Measurements from ENCODE around the gene USP6NL.
"Not testable (repeated sequence)": the region's sequence is repeated elsewhere in the genome, so short reads cannot be mapped to it uniquely, and the experiment has no call there.

The USP6NL gene

DNA sequence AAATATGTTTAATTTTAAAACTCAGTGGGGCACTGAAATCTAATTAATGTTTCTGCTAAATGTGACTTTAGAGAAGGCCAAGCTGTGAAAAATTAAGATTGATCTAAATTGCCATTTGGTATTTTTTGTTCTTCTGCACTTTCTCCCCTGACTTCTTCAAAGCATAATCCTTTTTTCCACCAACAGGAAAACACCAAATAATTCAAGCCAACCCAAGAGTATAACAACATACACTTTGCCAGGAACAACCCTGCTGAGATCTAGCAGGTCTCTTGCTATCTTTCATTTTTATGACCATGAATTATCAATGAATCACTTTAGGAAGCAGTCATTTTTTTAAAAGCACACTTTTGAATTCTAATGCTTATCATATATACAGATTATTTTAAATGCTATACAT lies 100.1 kb downstream of the USP6NL start:
- DNase-seq, result no peak

DNA sequence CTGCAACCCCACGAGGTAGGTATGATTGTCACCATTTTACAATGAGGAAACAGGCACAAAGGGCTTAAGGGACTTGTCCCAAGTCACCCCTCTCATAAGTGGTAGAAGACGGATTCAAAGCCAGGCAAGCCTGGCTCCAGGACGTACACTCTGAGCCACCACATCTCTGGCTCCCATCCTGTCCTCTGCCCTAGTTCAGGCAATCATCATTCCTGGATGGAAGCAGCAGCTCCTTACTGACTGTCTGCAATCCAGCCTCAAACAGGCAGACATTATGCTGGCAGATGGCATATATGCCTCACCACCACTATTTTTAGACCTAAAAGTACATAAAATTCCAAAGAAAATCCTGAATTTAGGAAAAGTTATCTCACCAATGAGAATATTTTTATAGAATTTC lies 100.7 kb downstream of the USP6NL start:
- no peak for DNase-seq

DNA sequence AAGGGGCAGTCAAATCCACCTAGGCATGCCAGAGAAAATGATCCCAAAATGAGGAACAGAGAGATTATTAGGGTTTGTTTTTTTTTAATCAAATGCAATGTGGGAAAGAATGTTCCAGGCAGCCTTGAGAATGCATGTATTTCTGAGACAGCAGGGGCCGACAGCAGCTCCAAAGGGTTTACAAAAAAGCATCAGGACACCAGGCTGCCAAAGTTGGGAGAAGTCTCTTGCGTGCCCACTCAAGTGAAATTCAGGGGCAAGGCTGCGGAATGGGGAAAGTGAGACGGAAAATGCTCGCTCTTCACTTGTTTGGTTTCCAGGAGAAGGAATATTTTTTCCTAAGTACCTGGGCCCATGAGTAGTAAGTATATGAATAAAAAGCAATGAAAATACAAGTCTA lies 101.2 kb downstream of the USP6NL start:
- DNase-seq, result no peak

DNA sequence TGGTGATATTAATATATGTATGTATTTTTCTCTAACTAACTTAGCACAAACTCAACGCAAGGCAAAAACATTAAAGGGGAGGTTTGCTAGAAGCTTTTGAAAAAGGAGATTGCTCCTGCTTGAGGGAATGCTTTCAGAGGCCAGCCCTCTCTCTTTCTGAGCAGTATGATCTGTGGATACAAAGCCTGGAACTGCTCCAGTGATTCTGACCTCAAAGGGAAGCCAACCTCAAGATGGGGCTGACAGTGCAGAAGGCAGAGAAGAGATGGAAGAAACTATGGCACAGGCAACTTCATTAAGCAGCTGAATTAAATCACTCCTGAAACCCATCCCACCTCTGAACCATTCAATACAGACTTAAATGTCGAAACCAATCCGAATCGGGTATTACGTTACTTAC lies 102.4 kb downstream of the USP6NL start:
- peak; percentile 31 for DNase-seq

DNA sequence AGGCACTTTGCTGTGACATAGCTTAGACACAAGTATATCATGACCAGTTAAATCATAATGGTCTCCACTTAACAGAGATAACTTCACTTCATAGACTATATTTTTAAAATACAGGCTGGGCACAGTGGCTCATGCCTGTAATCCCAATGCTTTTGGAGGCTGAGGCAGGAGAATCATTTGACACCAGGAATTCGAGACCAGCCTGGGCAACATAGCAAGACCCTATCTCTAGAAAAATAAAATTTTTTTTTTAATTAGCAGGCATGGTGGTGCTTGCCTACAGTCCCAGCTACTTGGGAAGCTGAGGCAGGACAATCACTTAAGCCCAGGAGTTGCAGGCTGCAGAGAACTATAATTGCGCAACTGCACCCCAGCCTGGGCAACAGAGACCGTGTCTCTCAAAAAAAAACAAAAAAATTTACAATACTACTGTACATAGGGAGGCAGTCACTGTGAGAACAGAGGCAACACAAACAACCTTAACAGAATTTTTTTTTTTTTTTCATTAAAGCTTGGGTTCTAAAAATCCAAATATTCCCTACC lies 105.1 kb downstream of the USP6NL start:
- DNase-seq, result no peak

DNA sequence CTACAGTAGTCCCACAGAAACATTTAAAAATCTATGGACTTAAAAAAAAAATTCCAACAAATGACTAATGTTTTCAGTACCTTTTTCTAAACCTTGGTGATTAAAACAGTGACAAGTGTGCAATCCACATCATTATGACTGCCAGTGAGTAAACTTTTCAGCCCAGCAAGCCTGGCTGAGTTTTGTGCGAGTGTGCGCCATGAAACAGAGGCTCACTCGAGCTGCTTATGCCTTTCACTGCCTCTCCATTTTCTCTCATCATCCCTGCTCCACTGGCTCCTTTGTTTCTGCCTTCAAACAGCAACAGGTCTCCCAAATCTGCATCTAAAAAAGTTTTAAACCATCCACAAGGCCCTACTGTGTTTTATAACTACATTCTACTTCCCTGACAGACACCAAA lies 105.8 kb downstream of the USP6NL start:
- peak; percentile 83 for DNase-seq

DNA sequence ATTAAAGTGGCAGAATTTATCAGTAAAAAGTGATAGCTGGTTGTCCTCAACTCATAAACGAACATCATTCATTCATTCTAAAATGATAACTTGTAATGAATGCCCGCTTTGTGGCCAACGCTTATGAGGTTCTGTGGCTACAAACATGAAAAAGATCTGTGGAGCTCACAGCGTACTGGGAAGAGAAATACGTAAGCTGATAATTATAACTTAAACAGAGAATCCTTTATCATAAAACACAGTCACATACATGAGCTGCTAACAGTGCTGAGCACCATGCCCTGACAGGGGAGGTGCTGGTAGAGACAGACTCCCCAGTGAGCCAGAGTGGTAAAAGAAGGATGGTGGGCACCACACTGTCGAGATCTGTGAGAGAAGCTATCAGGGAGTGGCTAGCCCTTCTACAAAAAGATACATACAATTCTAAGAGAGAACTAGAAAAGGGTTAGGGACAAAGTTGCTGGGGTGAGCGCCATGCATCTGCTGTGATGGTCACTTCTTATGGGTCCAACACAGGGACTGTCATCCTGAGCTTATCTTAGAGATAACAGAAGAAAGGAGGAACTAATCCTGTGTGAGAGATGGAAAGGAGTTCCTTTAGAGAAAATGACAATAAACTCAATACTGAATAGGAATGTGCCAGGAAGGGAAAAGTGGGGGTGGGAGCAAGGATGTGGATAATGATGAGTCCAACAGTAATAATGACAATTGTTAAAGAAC lies 106.7 kb downstream of the USP6NL start:
- DNase-seq, result no peak

DNA sequence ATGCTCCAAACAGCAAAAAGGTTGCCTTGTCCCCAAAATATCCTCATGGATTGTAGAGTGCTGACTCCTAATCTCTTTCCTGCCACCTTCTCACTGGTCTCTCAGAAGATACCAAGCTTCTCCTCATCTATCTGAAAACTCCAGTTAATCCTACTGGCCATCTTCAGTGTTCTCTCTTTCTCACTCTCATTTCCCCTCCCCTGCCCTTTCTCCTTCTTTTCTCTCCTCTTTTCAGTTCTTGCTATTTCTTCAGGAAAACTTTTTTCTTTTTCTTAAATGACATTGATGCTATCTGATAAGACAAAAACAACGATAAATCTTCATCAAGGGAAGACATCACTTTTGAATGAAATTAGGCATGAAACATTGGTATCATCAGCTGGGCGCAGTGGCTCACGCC lies 109.8 kb downstream of the USP6NL start:
- no peak for DNase-seq

DNA sequence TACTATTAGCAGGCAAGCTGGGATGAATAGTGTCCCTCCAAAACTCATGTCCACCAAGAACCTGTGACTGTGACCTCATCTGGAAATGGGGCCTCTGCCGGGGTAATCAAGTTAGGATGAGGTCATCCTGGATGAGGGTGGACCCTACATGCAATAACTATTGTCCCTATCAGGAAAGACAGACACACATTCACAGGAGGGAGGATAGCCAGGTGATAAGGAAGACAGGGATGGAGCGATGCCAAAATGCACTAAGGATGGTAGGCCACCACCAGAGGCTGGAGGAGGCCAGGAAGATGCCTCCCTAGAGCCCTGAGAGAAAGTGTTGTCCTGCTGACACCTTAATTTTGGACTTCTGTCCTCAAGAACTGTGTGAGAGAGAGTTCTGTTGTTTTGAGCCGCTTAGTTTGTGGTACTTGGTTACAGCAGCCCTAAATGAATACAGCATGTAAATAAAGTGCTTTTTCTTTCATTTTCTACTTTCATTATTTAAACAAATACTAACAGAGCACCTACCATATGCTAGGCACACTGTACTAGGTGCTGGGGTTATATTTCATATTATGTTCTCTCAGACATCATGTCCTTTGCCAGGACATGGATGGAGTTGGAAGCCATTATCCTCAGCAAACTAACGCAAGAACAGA lies 111.9 kb downstream of the USP6NL start:
- DNase-seq, result no peak

DNA sequence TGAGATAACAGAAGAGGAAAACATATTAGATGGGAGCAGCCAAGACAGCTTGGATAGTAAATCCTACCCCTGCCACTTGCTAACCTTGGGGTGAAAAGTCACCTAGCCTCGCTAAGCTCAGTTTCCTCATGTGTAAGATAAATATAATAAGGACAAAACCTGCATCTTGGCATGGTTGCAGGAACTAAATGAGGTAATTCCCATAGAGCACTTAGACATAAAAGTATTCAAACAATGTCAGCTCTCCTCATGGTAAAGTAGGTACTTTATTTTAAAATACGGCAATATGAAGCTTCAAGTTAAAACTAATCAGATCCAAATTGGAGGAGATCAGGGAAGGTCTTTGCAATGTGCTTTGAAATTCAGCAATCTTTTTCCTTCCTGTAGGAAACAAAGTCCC lies 113.1 kb downstream of the USP6NL start:
- no peak for DNase-seq

DNA sequence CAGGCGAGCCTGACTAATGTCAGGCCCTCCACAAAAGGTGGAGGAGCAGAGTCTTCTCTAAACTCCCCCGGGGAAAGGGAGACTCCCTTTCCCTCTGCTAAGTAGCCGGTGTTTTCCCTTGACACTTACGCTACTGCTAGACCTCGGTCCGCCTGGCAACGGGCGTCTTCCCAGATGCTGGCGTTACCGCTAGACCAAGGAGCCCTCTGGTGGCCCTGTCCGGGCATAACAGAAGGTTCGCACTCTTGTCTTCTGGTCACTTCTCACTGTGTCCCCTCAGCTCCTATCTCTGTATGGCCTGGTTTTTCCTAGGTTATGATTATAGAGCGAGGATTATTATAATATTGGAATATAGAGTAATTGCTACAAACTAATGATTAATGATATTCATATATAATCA lies 116.5 kb downstream of the USP6NL start:
- DNase-seq, result not testable (repeated sequence)

DNA sequence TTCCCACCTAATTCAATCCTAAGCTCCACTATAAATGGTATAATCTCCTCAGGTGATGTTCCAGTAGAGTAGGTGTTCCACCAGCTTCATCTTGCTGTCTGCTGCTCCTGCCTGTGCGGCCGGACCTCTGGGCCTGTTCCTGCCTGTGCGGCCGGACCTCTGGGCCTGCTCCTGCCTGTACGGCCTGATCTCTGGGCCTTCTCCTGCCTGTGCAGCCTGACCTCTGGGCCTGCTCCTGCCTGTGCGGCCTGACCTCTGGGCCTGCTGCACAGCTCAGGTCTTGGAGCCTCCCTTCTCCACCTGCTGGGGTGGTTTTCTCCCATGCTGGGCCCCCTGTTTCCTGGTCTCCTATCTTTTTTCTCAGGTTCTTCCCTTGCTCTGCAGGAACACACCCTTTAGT lies 117.8 kb downstream of the USP6NL start:
- DNase-seq, result no peak

DNA sequence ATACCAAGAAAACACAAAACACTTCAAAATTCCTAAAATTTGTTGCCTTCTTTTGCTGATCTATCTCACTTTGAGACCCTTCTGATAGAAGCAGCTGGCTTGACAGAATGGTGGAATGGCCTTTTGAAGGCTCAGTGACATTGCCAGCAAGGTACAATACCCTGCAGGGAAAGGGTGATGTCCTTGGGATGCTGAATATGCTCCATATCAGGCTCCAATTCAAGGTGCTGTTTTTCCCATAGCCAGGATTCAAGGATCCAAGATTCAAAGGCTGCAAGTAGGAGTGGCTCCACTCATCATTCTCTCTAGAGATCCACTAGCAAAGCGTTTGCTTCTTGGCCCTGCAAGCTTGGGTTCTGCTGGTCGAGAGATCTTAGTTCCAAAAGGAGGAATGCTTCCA lies 120.4 kb downstream of the USP6NL start:
- DNase-seq, result no peak

DNA sequence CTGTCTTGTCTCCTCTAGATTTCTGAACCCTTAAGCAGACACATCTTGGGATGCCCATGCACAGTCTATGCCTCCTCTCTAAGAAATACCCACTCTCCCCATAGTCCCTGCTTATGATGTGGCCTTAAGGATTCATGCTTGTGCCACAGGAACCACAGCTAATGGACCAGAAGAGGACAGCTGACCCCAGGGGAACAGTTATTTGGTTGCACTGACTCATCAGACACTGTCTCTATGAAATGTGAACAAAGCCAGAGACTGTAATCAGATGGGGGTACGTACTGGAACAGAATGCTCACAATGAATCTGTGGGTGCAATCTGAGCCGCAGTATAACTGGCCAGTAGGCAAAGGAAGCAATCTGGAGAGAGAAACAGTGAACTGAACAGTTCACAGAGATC lies 121.9 kb downstream of the USP6NL start:
- DNase-seq, result no peak

DNA sequence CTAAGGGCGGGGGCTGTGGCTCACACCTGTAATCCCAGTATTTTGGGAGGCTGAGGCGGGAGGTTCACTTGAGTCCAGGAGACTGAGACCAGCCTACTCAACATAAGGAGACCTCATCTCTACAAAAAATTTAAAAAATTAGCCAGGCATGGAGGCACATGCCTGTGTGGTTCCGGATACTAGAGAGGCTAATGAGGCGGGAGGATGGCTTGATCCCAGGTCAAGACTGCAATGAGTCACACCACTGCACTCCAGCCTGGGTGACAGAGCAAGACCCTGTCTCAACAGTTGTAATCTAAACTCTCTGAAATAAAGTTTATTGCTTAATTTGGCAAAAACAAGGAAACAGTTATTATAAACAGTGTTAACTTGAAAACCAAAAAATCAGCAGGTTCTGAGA lies 123.3 kb downstream of the USP6NL start:
- DNase-seq, result no peak

DNA sequence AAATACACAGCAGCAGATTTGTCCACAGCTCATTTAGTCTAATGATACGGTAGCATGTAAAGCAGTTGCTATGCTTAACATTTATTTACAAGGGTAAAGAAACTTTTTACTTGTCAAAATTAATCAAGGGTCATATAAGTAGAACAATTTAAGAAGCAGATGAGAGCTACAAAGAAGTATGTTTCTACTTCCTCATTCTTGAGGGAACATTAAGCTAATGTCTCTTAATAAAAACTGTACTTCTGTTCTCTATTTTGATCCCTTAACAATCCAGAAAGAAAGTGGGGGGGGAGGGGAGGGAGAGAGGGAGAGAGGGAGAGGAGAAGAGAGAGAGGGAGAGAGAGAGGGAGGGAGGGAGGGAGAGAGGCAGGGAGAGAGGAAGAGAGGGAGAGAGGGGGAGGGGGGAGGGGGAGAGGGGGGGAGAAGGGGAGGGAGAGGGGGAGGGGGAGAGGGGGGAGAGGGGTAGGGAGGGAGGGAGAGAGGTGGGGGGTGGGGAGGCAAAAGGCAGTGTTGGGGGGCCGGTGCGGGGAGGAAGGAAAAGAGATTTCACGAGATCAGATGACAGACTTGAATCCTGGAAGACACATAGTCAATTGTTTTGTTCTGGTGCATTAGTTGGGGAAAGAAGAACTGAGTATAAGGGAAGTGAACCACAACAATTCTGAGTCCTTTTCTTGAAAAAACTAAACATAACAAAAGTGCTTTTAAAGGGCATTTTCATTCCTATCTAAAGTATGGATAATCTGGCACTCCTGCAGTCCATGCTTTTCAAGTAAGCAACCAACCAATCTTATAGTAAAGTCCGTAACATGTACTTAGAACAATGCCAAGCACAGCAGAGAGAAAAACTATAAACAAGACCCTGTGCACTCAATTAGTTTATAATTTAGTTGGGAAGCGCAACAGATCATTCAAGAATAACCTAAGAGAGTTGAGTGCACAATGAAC lies 128.0 kb downstream of the USP6NL start:
- no peak for DNase-seq

DNA sequence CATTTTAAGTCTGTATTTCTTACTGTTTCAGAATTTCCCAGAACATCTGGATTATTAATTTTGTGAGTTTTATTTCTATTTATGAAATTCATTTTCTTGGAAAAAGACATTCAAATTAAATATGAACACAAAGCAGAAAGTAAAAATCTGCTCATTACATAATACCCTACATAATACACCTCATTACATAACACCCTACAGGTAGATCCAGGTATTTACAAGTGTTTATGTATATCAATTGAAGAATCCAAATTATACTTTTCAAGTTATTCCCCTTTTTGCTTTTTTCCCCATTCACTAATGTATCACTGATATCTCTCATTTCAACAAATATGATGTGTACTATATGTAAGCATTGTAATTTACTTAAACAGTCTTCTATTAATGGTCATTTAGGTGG lies 129.1 kb downstream of the USP6NL start:
- DNase-seq, result no peak

DNA sequence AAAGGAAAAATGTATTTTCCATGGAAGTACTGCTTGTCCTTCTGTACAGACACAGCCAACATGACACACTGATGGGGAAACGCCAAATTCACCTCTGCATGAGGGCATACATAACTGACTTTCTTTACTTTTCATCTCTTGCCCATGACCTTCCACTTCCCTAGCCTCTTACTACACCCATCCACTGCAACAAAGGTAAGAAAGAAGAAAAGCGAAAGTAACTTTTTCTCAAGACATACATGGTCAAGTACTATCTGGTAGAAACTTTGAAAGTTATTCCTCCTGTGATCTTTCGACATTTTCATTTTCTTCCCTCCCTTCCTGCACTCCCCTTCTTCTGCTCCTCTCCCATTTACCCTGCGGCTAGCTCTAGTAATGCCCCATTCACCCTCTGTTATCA lies 130.8 kb downstream of the USP6NL start:
- no peak for DNase-seq

DNA sequence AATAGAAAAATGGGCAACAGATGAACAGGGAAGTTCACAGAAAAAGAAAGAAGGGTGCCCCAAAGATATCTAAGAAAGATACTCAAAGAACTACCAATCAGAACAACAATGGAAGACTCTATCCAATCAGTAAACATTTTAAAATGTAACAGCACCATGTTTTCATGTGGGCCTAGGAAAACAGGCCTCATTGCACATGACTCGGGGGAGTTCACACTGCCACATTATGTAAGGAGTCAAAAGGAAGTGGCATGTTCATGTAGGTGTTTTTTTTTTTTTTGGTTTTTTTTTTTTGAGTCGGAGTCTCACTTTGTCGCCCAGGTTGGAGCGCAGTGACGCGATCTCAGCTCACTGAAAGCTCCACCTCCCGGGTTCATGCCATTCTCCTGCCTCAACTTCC lies 132.2 kb downstream of the USP6NL start:
- DNase-seq, result no peak

DNA sequence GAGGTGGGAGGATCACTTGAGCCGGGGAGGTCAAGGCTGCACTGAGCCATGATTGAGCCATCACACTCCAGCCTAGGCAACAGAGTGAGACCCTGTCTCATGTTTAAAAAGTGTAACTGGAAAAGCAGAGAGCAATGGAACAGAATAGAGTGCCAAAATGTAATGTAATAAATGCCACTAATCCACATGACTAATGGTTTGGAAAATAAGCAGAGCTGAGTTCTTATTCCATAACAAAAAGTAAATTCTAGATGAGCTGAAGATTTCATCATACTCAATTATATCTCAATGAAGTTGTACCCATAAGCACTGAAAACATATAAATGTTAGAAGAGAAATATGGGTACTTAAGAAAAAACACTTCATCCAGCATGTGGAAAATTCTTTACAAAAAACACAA lies 132.6 kb downstream of the USP6NL start:
- no peak for DNase-seq

DNA sequence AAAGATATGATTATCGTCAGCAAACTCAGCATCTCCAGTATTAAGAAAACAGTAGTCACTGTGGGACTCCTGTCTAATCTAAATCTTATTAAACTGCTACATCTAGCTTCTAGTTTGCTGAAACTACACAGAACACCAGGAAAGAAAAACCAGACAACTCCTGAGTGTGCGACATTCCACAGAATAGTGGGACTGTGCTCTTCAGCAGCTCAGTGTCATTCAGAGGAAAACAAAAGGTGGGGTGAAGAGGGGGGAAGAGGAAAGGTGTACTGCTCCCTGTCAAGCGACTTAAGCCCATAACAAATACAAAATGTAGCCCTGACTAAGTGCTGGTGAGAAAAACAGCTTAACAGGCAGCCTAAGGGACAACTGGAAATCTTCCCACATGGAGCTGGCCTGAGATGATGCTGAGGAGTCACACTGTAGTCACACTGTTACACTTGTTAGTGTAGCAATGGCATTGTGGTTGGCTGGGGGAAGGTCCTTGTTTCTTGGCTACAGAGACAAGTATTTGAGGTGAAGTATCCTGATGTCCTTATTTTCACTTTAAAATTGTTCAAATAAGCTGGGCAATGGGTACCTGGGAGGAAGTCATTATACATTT lies 135.5 kb downstream of the USP6NL start:
- no peak for DNase-seq

DNA sequence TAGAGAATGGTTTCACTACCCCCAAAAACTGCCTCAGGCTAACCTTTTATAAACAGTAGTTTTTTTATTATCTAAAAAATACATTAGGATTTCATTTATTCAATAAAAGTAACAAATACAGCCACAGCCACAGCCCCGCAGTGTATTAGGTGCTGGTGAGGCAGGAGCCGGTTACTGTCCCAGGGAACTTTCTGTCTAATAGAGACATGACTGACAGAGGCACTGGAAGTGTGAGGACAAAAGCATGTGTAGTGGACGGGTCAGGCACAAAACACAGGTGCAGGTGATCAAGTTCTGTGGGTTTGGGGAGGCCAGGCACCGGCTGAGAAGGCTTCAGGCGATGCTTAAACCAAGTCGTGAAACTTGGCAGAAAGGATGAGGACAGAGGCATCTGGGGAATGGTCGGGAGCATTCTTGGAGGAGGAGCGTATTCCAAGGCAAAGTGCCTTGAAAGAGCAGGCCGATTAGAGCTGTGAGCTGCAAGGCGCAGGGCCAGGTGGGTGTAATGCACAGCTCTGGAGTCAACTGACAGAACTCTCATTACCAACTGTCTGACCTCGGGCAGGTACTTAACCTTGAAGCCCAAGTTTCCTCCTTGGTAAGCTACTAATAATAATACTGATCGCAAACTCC lies 138.2 kb downstream of the USP6NL start:
- no peak for DNase-seq

All from eye (tissue), 1 donor.